ENCODE results near the gene CEMIP. TPM values are rescaled to one million over a fixed set of nuclear protein-coding genes. Genes with fewer than 3 reads are reported as not detected.

The CEMIP gene
- total and polyA plus RNA-seq, 2 of the 13 experiments (the other 11 are each of a cell fraction or from before 2014, with no cell fraction given), result 4.3 to 28.5 TPM

GRCh38 chr15:80774486-80774885, 4.7 kb upstream of the CEMIP start (continued):
- TF ChIP-seq ZNF597 (CRISPR knock-in tag; IDR thresholded peaks at IDR 0.05), result no peak
- TF ChIP-seq ZMYM4 (CRISPR knock-in tag; IDR thresholded peaks at IDR 0.05), result no peak
- no peak for TF ChIP-seq ZNF143 (CRISPR knock-in tag; IDR thresholded peaks at IDR 0.05)
- TF ChIP-seq DRAP1 (CRISPR knock-in tag; IDR thresholded peaks at IDR 0.05), result no peak
- TF ChIP-seq EEA1 (CRISPR knock-in tag; IDR thresholded peaks at IDR 0.05; ENCODE audit: borderline replicate concordance), result no peak
- TF ChIP-seq RNF219 (CRISPR knock-in tag; IDR thresholded peaks at IDR 0.05), result no peak

- intact Hi-C loops (cut with micrococcal nuclease; ENCODE audit: unreplicated experiment), result loop anchor here (5.0 kb wide), 1 partner anchor 358 kb away; no protein-coding TSS in a partner anchor
- H3K4me2 ChIP-seq (ENCODE audit: low read depth, low read length), result no peak overlapping the region
- DNase-seq (ENCODE audit: low spot score) (no peak), FAIRE-seq (no peak), ATAC-seq (no peak)
- no peak overlapping the region for H3K27ac ChIP-seq (ENCODE audit: extremely low read length, insufficient read depth, low read length)
- no peak for TF ChIP-seq ZNF616 (CRISPR knock-in tag; IDR thresholded peaks at IDR 0.05; ENCODE audit: low read depth)
- no peak for TF ChIP-seq SMAD3 (CRISPR knock-in tag; IDR thresholded peaks at IDR 0.05)
- TF ChIP-seq MAFK (conservative IDR thresholded peaks at IDR 0.05 in 1 of 2, IDR thresholded peaks at IDR 0.05 in 1 of 2; ENCODE audit: low read length in 2 of 2), result peak in 1 of 2 experiments; percentile 66; a peak in 2 of 4 replicates
- TF ChIP-seq KAT8 (CRISPR knock-in tag; IDR thresholded peaks at IDR 0.05), result no peak
- TF ChIP-seq XBP1 (CRISPR knock-in tag; IDR thresholded peaks at IDR 0.05), result no peak
- no peak for TF ChIP-seq ZNF678 (CRISPR knock-in tag; IDR thresholded peaks at IDR 0.05)
- TF ChIP-seq AHR (CRISPR knock-in tag; IDR thresholded peaks at IDR 0.05), result no peak
- no peak for TF ChIP-seq ZNF180 (CRISPR knock-in tag; IDR thresholded peaks at IDR 0.05; ENCODE audit: borderline replicate concordance, low read depth)
- TF ChIP-seq ZNF652 (CRISPR knock-in tag; IDR thresholded peaks at IDR 0.05; ENCODE audit: borderline replicate concordance, low read depth), result no peak
- TF ChIP-seq CEBPG (CRISPR knock-in tag; IDR thresholded peaks at IDR 0.05), result no peak
- peak; percentile 62 for TF ChIP-seq MAFF (IDR thresholded peaks at IDR 0.05; ENCODE audit: low read depth, low read length)
- TF ChIP-seq ZNF30 (CRISPR knock-in tag; IDR thresholded peaks at IDR 0.05), result no peak
- no peak for TF ChIP-seq MTF2 (CRISPR knock-in tag; IDR thresholded peaks at IDR 0.05; ENCODE audit: borderline replicate concordance)
- H3K36me3 ChIP-seq (replicated peaks in 1 of 2; ENCODE audit: control insufficient read depth in 1 of 2, insufficient read depth in 2 of 2, low read length in 2 of 2), result no peaks in the 10 kb centered on the region; a peak in 1 of 5 replicates
- ChIA-PET CTCF (ENCODE audit: low intra/inter-chr PET ratio, low total read pairs) (interaction anchor here (2.6 to 4.7 kb wide), 3 partner anchors 115 to 320 kb away, joined by 11 to 65 read pairs (median 17); no protein-coding TSS in a partner anchor), POLR2A (interaction anchor here (1.6 kb wide), 1 partner anchor 80 kb away, joined by 4 read pairs; the partner anchor contains the start of gene ABHD17C)
- H3K79me2 ChIP-seq (ENCODE audit: insufficient read depth, low read length), result no peaks in the 10 kb centered on the region
- 58% methylated on average over 3 of the region's 3 CpGs for WGBS (ENCODE audit: low lambda C conversion rate)
- peaks cover 2 to 4% of the 10 kb centered on the region in 2 experiments; a peak in 2 of 5 replicates for H3K27me3 ChIP-seq (ENCODE audit: control insufficient read depth in 1 of 2, insufficient read depth in 2 of 2, low read length in 2 of 2)
- H3K9ac ChIP-seq (ENCODE audit: insufficient read depth, low read depth, low read length), result no peak overlapping the region
- no peak overlapping the region for H3K4me3 ChIP-seq (replicated peaks in 1 of 3; ENCODE audit: insufficient read depth in 1 of 3, low read depth in 2 of 3, low read length in 3 of 3)
- H2AFZ ChIP-seq (ENCODE audit: low read length), result no peak overlapping the region
- in situ Hi-C loops (cut with HindIII; ENCODE audit: extremely low pct_ligation_motif_present, low pct_unique_long_range_greater_than_20kb), result loop anchor here (5.0 kb wide), 4 partner anchors 113 to 318 kb away; no protein-coding TSS in a partner anchor
- H4K20me1 ChIP-seq (ENCODE audit: insufficient read depth, low read length), result 0 out of 2 replicates have a peak, but pooled peaks cover 3% of the 10 kb centered on the region
- no peaks in the 10 kb centered on the region for H3K9me3 ChIP-seq (ENCODE audit: low read length)
- peaks cover 17% of the 10 kb centered on the region for H3K4me1 ChIP-seq (ENCODE audit: insufficient read depth, low read length)
- no TSS peak for BruUV-seq (replicated peaks)
These were observed 3.8 kb upstream of the CEMIP start for GRCh38 chr15:80775338-80775737.
